GM10847 (cell line): ENCODE results near the gene TIMM44.

Source experiments
- POLR2A ChIP-seq: IDR thresholded peaks from 2 replicates; pipeline ENCODE4 v1.6.1; 2011; ENCODE audit not compliant: insufficient read length; ENCODE audit errors: extremely low read depth

TIMM44 gene

DNA sequence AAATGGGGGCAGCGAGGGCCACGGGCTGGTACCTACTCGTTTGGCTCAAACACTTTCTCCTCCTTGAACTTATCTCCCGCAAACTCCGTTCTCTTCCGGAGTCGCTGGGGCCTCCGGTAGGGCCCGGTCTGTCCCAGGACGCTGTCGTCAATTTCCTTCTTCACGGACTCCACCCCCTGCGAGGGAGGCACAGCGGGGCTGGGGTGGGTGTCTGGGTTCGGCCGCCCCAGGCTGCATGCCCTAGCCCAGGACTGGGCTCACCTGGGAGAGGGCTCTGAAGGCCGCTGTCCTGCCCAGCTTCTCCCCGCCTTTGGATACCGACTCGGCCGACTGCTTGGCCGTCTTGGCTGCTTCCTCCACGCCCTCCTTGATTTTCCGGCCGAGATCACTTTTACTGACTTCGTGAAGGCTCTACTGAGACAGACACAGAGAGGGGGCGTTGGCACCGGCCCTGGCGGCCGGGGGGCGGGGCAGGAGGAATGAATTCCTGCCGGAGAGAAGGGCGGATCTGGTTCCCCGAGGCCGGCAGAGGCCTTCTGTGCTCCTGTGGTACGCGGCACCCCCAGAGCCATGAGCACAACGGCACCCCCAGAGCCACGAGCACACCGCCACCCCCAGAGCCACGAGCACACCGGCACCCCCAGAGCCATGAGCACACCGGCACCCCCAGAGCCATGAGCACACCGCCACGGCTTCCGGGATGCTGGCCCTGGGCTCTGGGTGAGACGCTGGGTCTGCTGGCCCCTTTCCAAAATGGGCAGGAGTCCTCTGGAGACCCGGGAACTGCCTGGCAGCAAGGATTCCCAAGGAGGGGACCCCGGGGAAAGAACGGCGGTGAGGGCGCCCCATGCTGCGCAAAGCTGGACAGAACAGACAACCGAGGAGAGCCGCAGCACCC, 9.4 kb downstream of the TIMM44 start:
- TF ChIP-seq POLR2A, result no peak

DNA sequence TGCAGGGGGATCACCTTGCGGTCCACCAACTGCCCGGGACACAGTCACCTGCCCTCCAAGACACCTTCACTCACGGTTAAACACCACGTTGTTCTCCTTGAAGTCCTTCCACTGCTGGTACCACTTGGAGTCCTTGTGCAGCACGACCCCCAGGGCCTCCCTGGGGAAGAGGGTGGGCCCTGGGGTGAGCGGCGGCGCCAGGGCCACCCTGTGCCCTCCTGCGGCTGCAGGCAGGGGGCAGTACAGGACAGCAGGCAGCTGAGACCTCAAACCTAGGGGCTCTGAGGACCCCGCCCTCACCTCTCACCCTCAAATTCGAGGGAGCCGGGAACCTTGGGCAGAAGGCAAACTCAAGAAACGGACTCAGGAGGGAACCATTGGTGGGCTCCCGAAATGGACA, 10.1 kb downstream of the TIMM44 start:
- TF ChIP-seq POLR2A, result no peak

DNA sequence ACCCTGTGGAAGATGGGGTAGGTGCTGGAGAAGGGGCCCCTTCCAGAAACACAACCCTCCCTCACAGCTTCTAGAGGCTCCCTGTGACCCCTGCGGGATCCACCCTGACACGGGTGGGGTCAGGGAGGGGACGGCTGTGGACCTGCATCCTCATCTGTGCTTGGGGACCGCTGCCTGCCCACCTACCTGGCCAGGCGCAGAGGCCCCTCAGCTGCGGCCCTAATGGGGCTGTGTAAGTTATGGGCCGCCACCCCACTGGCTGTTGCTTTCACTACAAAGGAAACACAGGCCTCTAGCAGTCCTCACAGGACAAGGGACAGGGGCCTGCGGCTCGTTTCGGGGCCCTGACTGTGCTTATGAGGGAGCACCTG, 10.6 kb downstream of the TIMM44 start:
- no peak for TF ChIP-seq POLR2A

DNA sequence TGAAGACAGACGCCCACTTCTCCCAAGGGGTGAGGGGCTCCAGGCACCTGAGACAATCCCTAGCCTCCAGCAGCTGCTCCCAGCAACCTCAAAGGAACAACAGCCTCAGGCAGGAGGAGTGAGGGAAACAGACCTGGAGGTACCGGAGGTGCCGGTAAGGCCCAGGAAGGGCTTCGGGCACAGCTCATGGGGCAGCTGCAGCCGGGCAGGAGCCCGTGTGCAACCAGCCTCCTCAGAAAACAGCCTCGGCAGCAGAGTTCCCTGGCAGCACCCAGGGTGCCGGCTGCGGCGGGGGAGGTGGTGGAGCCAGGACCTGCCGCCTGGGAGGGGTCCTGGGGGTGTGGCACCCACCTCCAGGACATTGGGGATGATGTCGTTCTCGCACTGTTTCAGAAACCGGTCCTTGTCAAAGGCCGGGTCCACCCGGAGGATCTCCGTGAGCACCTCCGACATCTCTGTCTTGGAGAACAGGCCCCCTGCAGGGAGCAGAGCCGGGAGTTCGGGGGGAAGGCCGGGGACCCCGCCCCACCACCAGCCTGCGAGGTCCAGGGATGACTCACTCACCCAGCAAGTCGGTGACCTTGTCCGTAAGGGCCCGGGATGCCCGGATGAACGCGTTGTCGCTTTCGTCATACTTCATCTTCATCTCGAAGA, 11.1 kb downstream of the TIMM44 start:
- no peak for TF ChIP-seq POLR2A

DNA sequence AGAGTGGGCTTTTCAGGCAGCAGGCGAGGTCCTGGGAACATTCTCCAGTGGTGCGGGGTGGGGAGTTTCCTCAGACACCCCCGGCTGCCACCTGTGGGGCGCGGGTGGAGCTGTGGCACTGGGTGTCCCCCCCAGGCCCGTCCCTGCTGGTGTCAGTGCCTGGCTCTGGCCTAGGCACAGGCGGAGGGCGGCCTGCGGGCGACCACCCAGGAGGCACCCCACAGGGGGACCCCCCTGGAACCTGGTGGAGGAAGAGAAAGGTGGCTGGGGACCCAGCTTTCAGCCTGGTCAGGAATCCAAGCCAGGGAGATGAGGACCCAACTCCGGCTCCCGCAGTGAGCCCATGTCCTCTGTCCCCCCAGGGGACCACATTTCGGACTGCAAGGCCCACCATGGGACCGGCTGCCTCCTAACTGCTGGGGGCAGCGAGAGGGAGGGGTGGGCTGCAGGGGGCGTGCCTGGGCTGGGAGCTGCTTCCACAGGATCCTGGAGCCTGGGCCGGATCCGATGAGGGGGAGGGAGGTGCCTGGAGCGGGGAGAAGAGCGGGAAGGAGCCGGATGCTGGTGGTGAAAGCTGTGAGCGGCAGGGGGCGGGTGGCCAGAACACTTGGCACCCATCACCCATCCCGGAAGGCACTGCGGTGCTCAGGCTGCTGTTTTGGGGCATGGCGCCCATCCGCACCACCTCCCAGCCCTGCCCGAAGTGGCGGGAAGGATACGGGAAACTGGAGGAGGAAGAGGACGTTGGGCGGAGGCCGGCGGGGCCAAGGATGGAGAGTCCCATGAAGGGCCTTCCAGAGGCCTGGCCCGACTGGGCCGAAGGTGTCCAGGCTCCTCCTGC, 12.0 kb downstream of the TIMM44 start:
- no peak for TF ChIP-seq POLR2A

DNA sequence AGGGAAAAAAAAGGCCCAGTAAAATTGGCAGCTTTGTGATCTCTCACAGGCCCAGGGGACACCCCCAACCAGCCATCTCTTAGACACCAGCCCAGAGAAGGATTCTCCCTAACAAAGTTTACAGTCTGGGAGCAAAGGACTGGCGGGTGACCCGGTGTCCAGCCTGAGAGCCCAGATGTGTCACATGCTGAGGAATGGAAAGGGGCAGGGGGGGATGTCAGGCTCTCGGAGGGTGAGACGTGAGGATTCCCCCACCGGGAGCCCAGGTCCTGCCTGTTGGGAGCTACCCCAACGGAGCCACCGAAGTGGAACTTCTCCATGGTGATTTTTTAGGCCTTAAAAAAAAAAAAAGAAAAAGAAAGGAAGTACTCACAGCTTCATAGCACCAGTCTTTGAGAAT, 12.7 kb downstream of the TIMM44 start:
- no peak for TF ChIP-seq POLR2A

- TF ChIP-seq POLR2A, result no peak
Observed at GRCh38 chr19:7928741-7929701, 14.4 kb downstream of the TIMM44 start.

GRCh38 chr19:7928334-7928706, 15.1 kb downstream of the TIMM44 start:
- no peak for TF ChIP-seq POLR2A

GRCh38 chr19:7927605-7928333, 15.7 kb downstream of the TIMM44 start:
- no peak for TF ChIP-seq POLR2A

- no peak for TF ChIP-seq POLR2A
Observed at GRCh38 chr19:7926727-7927604, 16.5 kb downstream of the TIMM44 start.

DNA sequence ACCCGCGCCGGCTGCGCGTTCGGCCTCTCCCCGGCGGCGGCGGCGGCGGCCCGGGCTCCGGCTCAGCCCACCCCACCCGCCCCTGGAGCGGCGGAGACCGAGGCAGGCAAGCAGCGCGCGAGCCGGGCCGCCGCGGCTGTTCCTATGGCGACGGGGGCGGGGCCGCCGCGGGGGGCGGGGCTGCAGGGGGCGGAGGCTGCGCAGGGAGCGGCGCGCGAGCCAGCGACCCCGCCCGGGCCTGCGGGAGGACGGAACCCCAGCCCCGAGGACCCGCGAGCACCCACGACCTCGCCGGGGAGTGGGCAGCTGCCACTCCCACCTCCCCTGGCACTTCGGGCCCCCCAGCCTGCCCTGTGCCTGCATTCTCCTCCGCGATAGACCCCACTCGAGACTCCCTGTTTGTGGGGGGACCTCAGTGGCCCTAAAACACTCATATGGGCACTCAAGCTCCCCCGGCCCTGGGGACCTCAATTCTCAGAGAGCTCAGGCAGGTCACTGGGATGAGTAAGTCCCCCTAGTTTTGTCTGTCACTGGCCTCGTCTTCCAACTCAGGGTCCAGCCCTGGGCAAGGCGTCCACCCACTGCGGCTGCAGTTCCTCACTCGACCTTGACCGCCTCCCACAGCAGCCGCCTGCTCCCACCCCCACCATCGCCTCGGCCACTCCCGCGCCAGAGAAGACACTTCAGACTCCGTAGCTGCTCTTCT, 17.3 kb downstream of the TIMM44 start, which contains the start of gene CTXN1:
CTXN1 (minus strand) TSS at position 115 of the 706 bp plus-strand sequence. CDS start 597 bp downstream, outside the sequence.
- TF ChIP-seq POLR2A, result no peak

DNA sequence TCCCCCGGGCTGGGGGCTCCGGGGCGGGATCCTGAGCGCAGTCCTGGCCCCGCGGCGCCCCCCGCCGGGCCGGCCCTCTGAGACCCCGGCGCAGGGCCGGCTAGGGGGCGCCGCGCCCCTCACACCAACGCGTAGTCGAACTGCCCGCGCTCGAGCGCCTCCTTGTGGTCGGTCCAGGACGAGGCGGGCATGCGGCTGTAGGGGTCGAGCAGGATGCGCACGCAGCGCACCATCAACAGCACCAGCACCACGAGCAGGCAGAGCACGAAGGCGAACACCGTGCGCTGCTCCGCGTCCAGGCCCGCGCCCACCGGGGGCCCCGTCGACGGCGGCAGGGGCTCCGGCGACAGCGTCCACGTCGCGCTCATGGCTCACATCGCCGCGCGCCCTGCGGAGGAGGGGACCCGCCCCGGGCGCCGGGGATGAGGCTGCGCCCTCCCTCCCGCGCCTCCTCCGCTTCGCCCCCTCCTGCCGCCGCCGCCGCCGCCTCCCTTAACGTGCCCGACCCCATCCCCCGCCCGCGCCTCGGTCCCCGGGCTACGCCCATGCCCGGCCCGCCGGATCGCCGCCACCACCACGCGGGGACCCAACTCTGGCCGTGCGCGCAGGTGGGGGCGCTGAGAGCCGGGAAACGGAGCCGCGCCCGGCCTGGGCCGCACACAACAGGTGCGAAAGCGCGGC, 18.2 kb downstream of the TIMM44 start:
- no peak for TF ChIP-seq POLR2A
